Stomach (tissue), 9 donors: ENCODE results near the gene PWP2. TPM values are rescaled to one million over a fixed set of nuclear protein-coding genes. Genes with fewer than 3 reads are reported as not detected.

Experiments used
- DNase-seq, 2 donors: peaks; one replicate each; pipeline versions ENCODE4 v3.0.0 to v3.0.0-alpha.2; 2013 to 2019
- H3K27ac ChIP-seq, 5 donors: fragments of 200-600 bp in 4 of 5; sonication (generic) in 4 of 5; one replicate each; pipeline ENCODE4 v1.5.1; 2013 to 2019; ENCODE audit warnings: mild to moderate bottlenecking in 1 of 5, moderate library complexity in 1 of 5
- H3K27me3 ChIP-seq, 3 donors: fragments of 200-600 bp; sonication (generic); one replicate each; pipeline ENCODE4 v1.5.1; 2017 to 2019; ENCODE audit warnings: mixed run types in 1 of 3
- H3K36me3 ChIP-seq, 4 donors: fragments of 200-600 bp; sonication (generic); 1 replicate in 3 of 4; 2 replicates in 1 of 4; pipeline ENCODE4 v1.5.1; 2016 to 2019
- H3K4me1 ChIP-seq, 4 donors: fragments of 200-600 bp; sonication (generic); one replicate each; pipeline ENCODE4 v1.5.1; 2016 to 2019
- H3K4me3 ChIP-seq, 4 donors: fragments of 200-600 bp; sonication (generic) in 3 of 4; one replicate each; pipeline ENCODE4 v1.5.1; 2016 to 2019; ENCODE audit warnings: mild to moderate bottlenecking in 1 of 4
- H3K9me3 ChIP-seq, 4 donors: fragments of 200-600 bp; sonication (generic); one replicate each; pipeline ENCODE4 v1.5.1; 2016 to 2019
- CTCF ChIP-seq, 7 experiments: fragments of 450-650 bp in 4 of 7; fragments of 200-600 bp in 3 of 7; sonication (generic) in 3 of 7; IDR thresholded peaks; one replicate each; pipeline ENCODE4 v1.5.1; 2016 to 2019; ENCODE audit warnings: antibody characterized with exemption in 7 of 7, control low read depth in 2 of 7, mild to moderate bottlenecking in 1 of 7
- EP300 ChIP-seq: sonication (generic); formaldehyde crosslinking; IDR thresholded peaks from one replicate; pipeline ENCODE4 v1.6.1; 2017; ENCODE audit warnings: antibody characterized with exemption
- POLR2A ChIP-seq, 4 donors: fragments of 450-650 bp; IDR thresholded peaks; one replicate each; pipeline ENCODE4 v1.6.1; 2016; ENCODE audit warnings: antibody characterized with exemption in 4 of 4, control low read depth in 2 of 4, mild to moderate bottlenecking in 1 of 4, moderate library complexity in 1 of 4
- POLR2AphosphoS5 ChIP-seq, 3 donors: sonication (generic); formaldehyde crosslinking; IDR thresholded peaks; one replicate each; pipeline ENCODE4 v1.6.1; 2016; ENCODE audit warnings: antibody characterized with exemption in 3 of 3
- whole genome bisulfite sequencing, 5 donors: extraction: QIAGEN DNeasy Blood & Tissue Kit in 3 of 5; methylation state at CpG; one replicate each; pipeline versions ENCODE4 v1.1.5 to v1.1.7; 2013 to 2018; 5-methylcytosine and 5-hydroxymethylcytosine counted together
- intact Hi-C: fragments of 100-400 bp; cut with DNase I; formaldehyde crosslinking; loops from one replicate; pipeline ENCODE4 v1.15.1; 2023; ENCODE audit warnings: low total_unique reads
- polyA plus RNA-seq, 3 donors: library from polyadenylated mRNA; stranded (reverse); fragments of 200-250 nt; gene quantifications; one replicate each; pipeline ENCODE4 v1.2.3, GENCODE V29; 2013
- total RNA-seq, 5 donors: library from RNA; depleted of rRNA; stranded (reverse); fragments of >200 nt; gene quantifications; one replicate each; pipeline versions ENCODE4 v1.1.0 to v1.2.3, GENCODE V29; 2014 to 2016
- donor health status: healthy with polysubstance abuse.
- donor health status: Bipolar disorder and iron deficiency.
- donor health status: healthy.

The PWP2 gene
- total and polyA plus RNA-seq, 8 donors: 2.4 to 29.2 (median 6.3) TPM; not detected in 1

GRCh38 chr21:44059710-44060109 lies 47.5 kb upstream of the PWP2 start:
- WGBS, 5 donors: 89 to 94% (median 92%) methylated on average over 4 of the region's 4 CpGs
- intact Hi-C loops: no loop called here
- no peaks in the 10 kb centered on the region for H3K9me3 ChIP-seq
- peaks cover 42 to 99% (median 96%) of the 10 kb centered on the region in 4 donors for H3K36me3 ChIP-seq
- H3K27me3 ChIP-seq: no peaks in the 10 kb centered on the region
- no peak for DNase-seq
- no peak overlapping the region for H3K4me3 ChIP-seq
- H3K27ac ChIP-seq: no peak overlapping the region
- no peak for TF ChIP-seq POLR2A (IDR thresholded peaks at IDR 0.05)
- no peak for TF ChIP-seq EP300
- no peak for TF ChIP-seq CTCF (IDR thresholded peaks at IDR 0.05)
- H3K4me1 ChIP-seq: no peaks in the 10 kb centered on the region

DNA sequence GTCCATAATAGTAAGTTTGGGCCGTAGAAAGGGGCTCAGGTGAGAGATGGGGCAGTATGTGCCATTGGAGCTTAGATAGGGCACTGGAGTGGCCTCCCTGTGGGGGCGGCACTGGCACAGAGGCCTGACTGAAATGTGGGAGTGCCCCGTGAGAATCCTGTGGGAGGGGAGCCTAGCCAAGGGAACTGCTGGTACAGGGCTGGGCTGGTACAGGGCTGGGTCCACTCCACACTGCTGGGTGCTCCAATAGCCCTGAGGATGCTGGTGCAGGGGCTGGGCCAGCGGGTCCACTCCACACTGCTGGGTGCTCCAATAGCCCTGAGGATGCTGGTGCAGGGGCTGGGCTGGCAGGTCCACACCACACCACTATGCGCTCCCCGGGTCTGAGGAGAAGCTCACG lies 44.8 kb upstream of the PWP2 start:
- whole genome bisulfite sequencing, 5 donors: 87 to 97% (median 93%) methylated on average over 6 to 7 of the region's 7 CpGs
- no peaks in the 10 kb centered on the region for H3K9me3 ChIP-seq
- no peak for TF ChIP-seq POLR2AphosphoS5 (IDR thresholded peaks at IDR 0.05)
- TF ChIP-seq CTCF (IDR thresholded peaks at IDR 0.05): no peak
- no peak for TF ChIP-seq POLR2A (IDR thresholded peaks at IDR 0.05)
- TF ChIP-seq EP300: no peak
- no peak for DNase-seq
- H3K27me3 ChIP-seq: no peaks in the 10 kb centered on the region
- H3K36me3 ChIP-seq: peaks cover 37 to 98% (median 97%) of the 10 kb centered on the region in 4 donors
- no peak overlapping the region for H3K4me3 ChIP-seq
- intact Hi-C loops: no loop called here
- peaks cover 0 to 8% (median 4%) of the 10 kb centered on the region in 4 donors for H3K4me1 ChIP-seq
- H3K27ac ChIP-seq: no peak overlapping the region

GRCh38 chr21:44063151-44063912 lies 43.9 kb upstream of the PWP2 start:
- intact Hi-C loops: no loop called here
- Histone ChIP-seq H3K9me3 (no peaks in the 10 kb centered on the region), H3K36me3 (peaks cover 34 to 96% (median 90%) of the 10 kb centered on the region in 4 donors), H3K27ac (no peak overlapping the region), H3K4me3 (no peak overlapping the region), H3K4me1 (peaks cover 0 to 13% (median 6%) of the 10 kb centered on the region in 4 donors), H3K27me3 (no peaks in the 10 kb centered on the region)
- no peak for DNase-seq
- TF ChIP-seq CTCF (IDR thresholded peaks at IDR 0.05) (no peak), EP300 (no peak), POLR2A (IDR thresholded peaks at IDR 0.05) (no peak), POLR2AphosphoS5 (IDR thresholded peaks at IDR 0.05) (no peak)
- 90 to 94% (median 93%) methylated on average over 18 to 19 of the region's 19 CpGs for WGBS, 5 donors

GRCh38 chr21:44064852-44065403 lies 42.3 kb upstream of the PWP2 start:
- TF ChIP-seq POLR2AphosphoS5 (IDR thresholded peaks at IDR 0.05): no peak
- no peak for TF ChIP-seq EP300
- TF ChIP-seq CTCF (IDR thresholded peaks at IDR 0.05): no peak
- TF ChIP-seq POLR2A (IDR thresholded peaks at IDR 0.05): no peak
- intact Hi-C loops: no loop called here
- H3K27ac ChIP-seq: peak overlapping the region in 3 of 5 donors; percentile 26 to 59 (median 46)
- WGBS, 5 donors: 82 to 89% (median 86%) methylated on average over 13 of the region's 13 CpGs
- no peaks in the 10 kb centered on the region for H3K9me3 ChIP-seq
- H3K4me1 ChIP-seq: peaks cover 0 to 13% (median 6%) of the 10 kb centered on the region in 4 donors
- no peak for DNase-seq
- H3K4me3 ChIP-seq: no peak overlapping the region
- H3K36me3 ChIP-seq: peaks cover 30 to 94% (median 86%) of the 10 kb centered on the region in 4 donors
- no peaks in the 10 kb centered on the region for H3K27me3 ChIP-seq
